Measurements from ENCODE around the gene PCDHGA9. TPM values are rescaled to one million over a fixed set of nuclear protein-coding genes. Genes with fewer than 3 reads are reported as not detected.
A peak's percentile ranks its signal among the peaks of the same experiment; 100 is the strongest.
"Not testable (repeated sequence)": the region's sequence is repeated elsewhere in the genome, so short reads cannot be mapped to it uniquely, and the experiment has no call there.

The PCDHGA9 gene
- total RNA-seq, 4 donors from 2014 or later, result 3.8 to 5.5 (median 5.1) TPM

DNA sequence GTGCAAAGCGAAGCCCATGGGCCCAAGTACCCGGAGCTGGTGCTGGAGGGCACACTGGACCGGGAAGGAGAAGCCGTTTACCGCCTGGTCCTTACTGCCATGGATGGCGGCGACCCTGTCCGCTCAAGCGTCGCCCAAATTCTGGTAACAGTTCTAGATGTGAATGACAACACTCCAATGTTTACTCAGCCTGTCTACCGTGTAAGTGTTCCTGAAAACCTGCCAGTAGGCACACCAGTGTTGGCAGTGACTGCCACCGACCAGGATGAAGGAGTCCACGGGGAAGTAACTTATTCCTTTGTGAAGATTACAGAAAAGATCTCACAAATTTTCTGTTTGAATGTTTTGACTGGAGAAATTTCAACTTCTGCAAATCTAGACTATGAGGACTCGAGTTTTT, 28.0 kb upstream of the PCDHGA9 start:
- WGBS, 2 donors, result 72 to 73% methylated on average over 14 of the region's 14 CpGs
- intact Hi-C loops (cut with DNase I), result no loop called here
- H3K36me3 ChIP-seq, result no peaks in the 10 kb centered on the region
- H3K27ac ChIP-seq, result no peak overlapping the region
- no peaks in the 10 kb centered on the region for H3K4me1 ChIP-seq
- no peak for TF ChIP-seq POLR2A (IDR thresholded peaks at IDR 0.05)
- TF ChIP-seq, protein P1, sequence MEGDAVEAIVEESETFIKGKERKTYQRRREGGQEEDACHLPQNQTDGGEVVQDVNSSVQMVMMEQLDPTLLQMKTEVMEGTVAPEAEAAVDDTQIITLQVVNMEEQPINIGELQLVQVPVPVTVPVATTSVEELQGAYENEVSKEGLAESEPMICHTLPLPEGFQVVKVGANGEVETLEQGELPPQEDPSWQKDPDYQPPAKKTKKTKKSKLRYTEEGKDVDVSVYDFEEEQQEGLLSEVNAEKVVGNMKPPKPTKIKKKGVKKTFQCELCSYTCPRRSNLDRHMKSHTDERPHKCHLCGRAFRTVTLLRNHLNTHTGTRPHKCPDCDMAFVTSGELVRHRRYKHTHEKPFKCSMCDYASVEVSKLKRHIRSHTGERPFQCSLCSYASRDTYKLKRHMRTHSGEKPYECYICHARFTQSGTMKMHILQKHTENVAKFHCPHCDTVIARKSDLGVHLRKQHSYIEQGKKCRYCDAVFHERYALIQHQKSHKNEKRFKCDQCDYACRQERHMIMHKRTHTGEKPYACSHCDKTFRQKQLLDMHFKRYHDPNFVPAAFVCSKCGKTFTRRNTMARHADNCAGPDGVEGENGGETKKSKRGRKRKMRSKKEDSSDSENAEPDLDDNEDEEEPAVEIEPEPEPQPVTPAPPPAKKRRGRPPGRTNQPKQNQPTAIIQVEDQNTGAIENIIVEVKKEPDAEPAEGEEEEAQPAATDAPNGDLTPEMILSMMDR (IDR thresholded peaks at IDR 0.05), result no peak
- peak overlapping the region in 1 of 4 donors; percentile 49 for H3K4me3 ChIP-seq
- peaks cover 0 to 97% (median 85%) of the 10 kb centered on the region in 3 donors for H3K9me3 ChIP-seq
- no peak for DNase-seq
- H3K27me3 ChIP-seq, result peaks cover 0 to 23% (median 0%) of the 10 kb centered on the region in 4 donors

DNA sequence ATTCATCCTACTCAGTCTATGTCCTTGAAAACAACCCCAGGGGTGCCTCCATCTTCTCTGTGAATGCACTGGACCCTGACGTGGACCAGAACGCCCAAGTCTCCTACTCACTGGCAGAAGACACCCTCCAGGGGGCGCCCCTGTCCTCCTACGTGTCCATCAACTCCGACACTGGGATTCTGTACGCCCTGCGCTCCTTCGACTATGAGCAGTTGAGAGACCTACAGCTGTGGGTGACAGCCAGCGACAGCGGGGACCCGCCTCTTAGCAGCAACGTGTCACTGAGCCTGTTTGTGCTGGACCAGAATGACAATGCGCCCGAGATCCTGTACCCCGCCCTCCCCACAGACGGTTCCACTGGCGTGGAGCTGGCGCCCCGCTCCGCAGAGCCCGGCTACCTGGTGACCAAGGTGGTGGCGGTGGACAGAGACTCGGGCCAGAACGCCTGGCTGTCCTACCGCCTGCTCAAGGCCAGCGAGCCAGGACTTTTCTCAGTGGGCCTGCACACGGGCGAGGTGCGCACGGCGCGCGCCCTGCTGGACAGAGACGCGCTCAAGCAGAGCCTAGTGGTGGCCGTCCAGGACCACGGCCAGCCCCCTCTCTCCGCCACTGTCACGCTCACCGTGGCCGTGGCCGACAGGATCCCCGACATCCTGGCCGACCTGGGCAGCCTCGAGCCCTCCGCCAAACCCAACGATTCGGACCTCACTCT, 27.0 kb upstream of the PCDHGA9 start:
- H3K27me3 ChIP-seq, result peaks cover 0 to 20% (median 0%) of the 10 kb centered on the region in 4 donors
- WGBS, 2 donors, result 48 to 50% methylated on average over 8 to 14 of the region's 48 CpGs
- DNase-seq; H3K4me1 ChIP-seq; H3K4me3 ChIP-seq; intact Hi-C loops (cut with DNase I); H3K36me3 ChIP-seq; H3K27ac ChIP-seq: not testable (repeated sequence)
- H3K9me3 ChIP-seq, result peaks cover 0 to 93% (median 76%) of the 10 kb centered on the region in 3 donors

DNA sequence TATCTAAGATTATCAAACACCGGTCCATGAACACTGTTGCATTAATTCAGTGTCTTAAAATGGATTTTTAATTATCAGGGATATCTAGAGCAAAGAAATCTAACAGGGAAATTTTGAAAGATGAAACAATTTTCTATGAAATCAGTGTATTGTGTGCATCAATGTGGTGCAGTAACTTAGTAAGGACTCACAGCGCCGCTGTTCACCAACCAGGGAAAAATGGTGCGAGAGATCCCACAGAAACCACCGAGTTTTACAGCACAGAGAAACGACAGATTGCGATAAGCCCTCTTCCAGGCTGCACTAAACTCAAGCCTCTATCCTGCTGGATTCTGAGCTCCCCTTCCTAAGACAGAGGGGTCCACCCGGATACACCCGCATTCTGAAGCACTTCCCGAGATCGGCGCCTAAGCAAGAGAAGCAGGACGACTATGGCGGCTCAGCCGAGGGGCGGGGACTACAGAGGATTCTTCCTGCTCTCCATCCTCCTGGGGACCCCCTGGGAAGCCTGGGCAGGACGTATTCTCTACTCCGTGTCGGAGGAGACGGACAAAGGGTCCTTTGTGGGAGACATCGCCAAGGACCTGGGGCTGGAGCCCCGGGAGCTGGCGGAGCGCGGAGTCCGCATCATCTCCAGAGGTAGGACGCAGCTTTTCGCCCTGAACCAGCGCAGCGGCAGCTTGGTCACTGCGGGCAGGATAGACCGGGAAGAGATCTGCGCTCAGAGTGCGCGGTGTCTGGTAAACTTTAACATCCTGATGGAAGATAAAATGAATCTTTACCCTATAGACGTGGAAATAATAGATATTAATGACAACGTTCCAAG, 19.9 kb upstream of the PCDHGA9 start, which contains the start of gene PCDHGA7:
Gene PCDHGA7 (plus strand): TSS at position 274 of the 826 bp plus-strand sequence. CDS start 158 bp downstream, at position 432.
- H3K36me3 ChIP-seq, result peaks cover 0 to 4% (median 0%) of the 10 kb centered on the region in 3 donors
- intact Hi-C loops (cut with DNase I), result no loop called here
- no peaks in the 10 kb centered on the region for H3K4me1 ChIP-seq
- H3K4me3 ChIP-seq, result peak within 1 kb of the TSS; percentile 7 to 51 (median 28)
- TF ChIP-seq POLR2A (IDR thresholded peaks at IDR 0.05), result no peak
- TF ChIP-seq, protein P1 (IDR thresholded peaks at IDR 0.05), result peak in 2 of 6 experiments; percentile 11 to 14
- 23 to 44% methylated on average over 22 to 24 of the region's 37 CpGs for WGBS, 2 donors
- H3K9me3 ChIP-seq, result peaks cover 0 to 92% (median 79%) of the 10 kb centered on the region in 3 donors
- no peak within 1 kb of the TSS for H3K27ac ChIP-seq
- DNase-seq, result no peak
- peaks cover 0 to 16% (median 0%) of the 10 kb centered on the region in 4 donors for H3K27me3 ChIP-seq

DNA sequence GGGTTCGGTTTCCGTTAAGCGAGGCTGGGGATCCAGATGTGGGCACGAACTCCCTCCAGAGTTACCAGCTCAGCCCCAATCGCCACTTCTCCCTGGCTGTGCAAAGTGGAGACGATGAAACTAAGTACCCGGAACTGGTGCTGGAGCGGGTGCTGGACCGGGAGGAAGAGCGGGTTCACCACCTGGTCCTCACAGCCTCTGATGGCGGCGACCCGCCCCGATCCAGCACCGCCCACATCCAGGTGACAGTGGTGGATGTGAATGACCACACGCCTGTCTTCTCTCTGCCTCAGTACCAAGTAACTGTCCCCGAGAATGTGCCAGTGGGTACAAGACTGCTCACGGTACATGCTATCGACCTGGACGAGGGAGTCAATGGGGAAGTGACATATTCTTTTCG, 19.2 kb upstream of the PCDHGA9 start:
- peaks cover 2 to 89% (median 77%) of the 10 kb centered on the region in 3 donors for H3K9me3 ChIP-seq

More for the DNA sequence above, 19.2 kb upstream of the PCDHGA9 start:
- TF ChIP-seq, protein P1 (IDR thresholded peaks at IDR 0.05), result no peak
- TF ChIP-seq POLR2A (IDR thresholded peaks at IDR 0.05), result no peak
- Histone ChIP-seq H3K4me1 (no peaks in the 10 kb centered on the region), H3K36me3 (peaks cover 0 to 4% (median 0%) of the 10 kb centered on the region in 3 donors), H3K4me3 (no peak overlapping the region), H3K27ac (no peak overlapping the region), H3K27me3 (peaks cover 0 to 18% (median 0%) of the 10 kb centered on the region in 4 donors)
- intact Hi-C loops (cut with DNase I), result no loop called here
- WGBS, 2 donors, result 47 to 49% methylated on average over 17 to 18 of the region's 21 CpGs
- DNase-seq, result no peak
